GM06990 (cell line): Measurements from ENCODE around the gene UFD1.
"Not testable (repeated sequence)": the region's sequence is repeated elsewhere in the genome, so short reads cannot be mapped to it uniquely, and the experiment has no call there.

Experiments
- DNase-seq: peaks from one replicate; pipeline ENCODE4 v3.0.0-alpha.2; 2011; ENCODE audit not compliant: insufficient read length; ENCODE audit errors: extremely low read depth
- H3K27me3 ChIP-seq: replicated peaks from 2 replicates; pipeline ENCODE4 v1.6.0; 2011; ENCODE audit warnings: low read length; ENCODE audit not compliant: control insufficient read depth, insufficient read depth
- H3K36me3 ChIP-seq: 2 replicates; pipeline ENCODE4 v1.5.1; 2011; ENCODE audit warnings: low read length; ENCODE audit not compliant: control insufficient read depth, insufficient read depth
- H3K4me3 ChIP-seq: replicated peaks from 2 replicates; pipeline ENCODE4 v1.5.1; 2011; ENCODE audit warnings: low read depth, mild to moderate bottlenecking, control low read depth, low read length
- CTCF ChIP-seq: IDR thresholded peaks from 2 replicates; pipeline ENCODE4 v1.5.1; 2011; ENCODE audit warnings: low read length, control low read depth, mild to moderate bottlenecking, inconsistent platforms; ENCODE audit not compliant: insufficient read depth, poor library complexity, severe bottlenecking

The UFD1 gene

GRCh38 chr22:19443544-19444211 lies 35.3 kb downstream of the UFD1 start:
- TF ChIP-seq CTCF = no peak
- Histone ChIP-seq H3K4me3 (no peak overlapping the region), H3K36me3 (no peaks in the 10 kb centered on the region; the same call in none of the 2 replicates), H3K27me3 (no peaks in the 10 kb centered on the region)
- no peak for DNase-seq

- Histone ChIP-seq H3K4me3 (no peak overlapping the region), H3K36me3 (no peaks in the 10 kb centered on the region; the same call in none of the 2 replicates), H3K27me3 (no peaks in the 10 kb centered on the region)
- DNase-seq = no peak
- no peak for TF ChIP-seq CTCF
Observed at GRCh38 chr22:19442166-19442565, 36.8 kb downstream of the UFD1 start.

GRCh38 chr22:19440411-19441195 lies 38.4 kb downstream of the UFD1 start:
- no peak for TF ChIP-seq CTCF
- H3K4me3 ChIP-seq = no peak overlapping the region
- peaks cover 4% of the 10 kb centered on the region for H3K36me3 ChIP-seq
- no peaks in the 10 kb centered on the region for H3K27me3 ChIP-seq
- DNase-seq = no peak

- no peak for DNase-seq
- Histone ChIP-seq H3K36me3 (peaks cover 5% of the 10 kb centered on the region), H3K27me3 (no peaks in the 10 kb centered on the region), H3K4me3 (no peak overlapping the region)
- no peak for TF ChIP-seq CTCF
Observed at GRCh38 chr22:19438298-19438697, 40.7 kb downstream of the UFD1 start.

GRCh38 chr22:19436444-19437161 lies 42.4 kb downstream of the UFD1 start:
- H3K4me3 ChIP-seq, DNase-seq, H3K36me3 ChIP-seq: not testable (repeated sequence)

More at GRCh38 chr22:19436444-19437161, 42.4 kb downstream of the UFD1 start:
- H3K27me3 ChIP-seq = not testable (repeated sequence)
